SK-N-SH treated with all-trans-retinoic acid at 6 μM for 48 hours (cell line): ENCODE results near the gene ZDHHC3.

ENCODE experiments used
- ATAC-seq: fragments of 200-7000 bp; cut with Tn5 transposase; 3 replicates; pipeline ENCODE4 v1.9.1; 2020; ENCODE audit warnings: mild to moderate bottlenecking, moderate library complexity
- ARNTL ChIP-seq: fragments of 450-650 bp; formaldehyde crosslinking; IDR thresholded peaks from 2 replicates; pipeline ENCODE4 v1.5.0; 2020; ENCODE audit warnings: low read depth, mild to moderate bottlenecking, moderate library complexity, borderline replicate concordance
- CSDC2 ChIP-seq: fragments of 250-450 bp; sonication (Bioruptor Pico); IDR thresholded peaks from 2 replicates; pipeline ENCODE4 v1.5.0; 2020; ENCODE audit warnings: mild to moderate bottlenecking, moderate library complexity
- GLIS3 ChIP-seq: fragments of 250-450 bp; sonication (Bioruptor Pico); IDR thresholded peaks from 2 replicates; pipeline ENCODE4 v1.5.0; 2020; ENCODE audit warnings: mild to moderate bottlenecking, moderate library complexity
- ISL1 ChIP-seq: fragments of 250-450 bp; sonication (Bioruptor Pico); IDR thresholded peaks from 2 replicates; pipeline ENCODE4 v2.1.2; 2022; ENCODE audit warnings: mild to moderate bottlenecking, moderate library complexity
- OSR1 ChIP-seq: fragments of 250-450 bp; sonication (Bioruptor Pico); IDR thresholded peaks from 2 replicates; pipeline ENCODE4 v1.8.0; 2022; ENCODE audit warnings: moderate library complexity, mild to moderate bottlenecking, inconsistent platforms
- PPARA ChIP-seq: fragments of 250-450 bp; sonication (Bioruptor Pico); IDR thresholded peaks from 2 replicates; pipeline ENCODE4 v1.5.0; 2020; ENCODE audit warnings: mild to moderate bottlenecking, borderline replicate concordance
- RARB ChIP-seq: fragments of 250-450 bp; sonication (Bioruptor Pico); IDR thresholded peaks from 2 replicates; pipeline ENCODE4 v1.8.0; 2021; ENCODE audit warnings: mild to moderate bottlenecking, moderate library complexity
- TCF4 ChIP-seq: fragments of 250-450 bp; sonication (Bioruptor Pico); IDR thresholded peaks from 2 replicates; pipeline ENCODE4 v1.8.0; 2021; ENCODE audit warnings: mild to moderate bottlenecking, moderate library complexity, borderline replicate concordance
- TOX ChIP-seq: fragments of 250-450 bp; sonication (Bioruptor Pico); IDR thresholded peaks from 2 replicates; pipeline ENCODE4 v1.8.0; 2021; ENCODE audit warnings: mild to moderate bottlenecking, moderate library complexity, borderline replicate concordance
- ZC3H10 ChIP-seq: fragments of 250-450 bp; sonication (Bioruptor Pico); IDR thresholded peaks from 2 replicates; pipeline ENCODE4 v1.5.1; 2021; ENCODE audit warnings: mild to moderate bottlenecking, moderate library complexity
- ZFP3 ChIP-seq: fragments of 250-450 bp; sonication (Bioruptor Pico); IDR thresholded peaks from 2 replicates; pipeline ENCODE4 v1.5.0; 2020; ENCODE audit warnings: mild to moderate bottlenecking, moderate library complexity
- ZFP30 ChIP-seq: fragments of 450-650 bp; formaldehyde crosslinking; IDR thresholded peaks from 2 replicates; pipeline ENCODE4 v1.5.0; 2022; ENCODE audit warnings: mild to moderate bottlenecking, moderate library complexity
- ZNF565 ChIP-seq: fragments of 450-650 bp; formaldehyde crosslinking; conservative IDR thresholded peaks from 2 replicates; pipeline ENCODE4 v1.5.0; 2020; ENCODE audit warnings: low read depth, mild to moderate bottlenecking, moderate library complexity
- ZNF70 ChIP-seq: fragments of 450-650 bp; formaldehyde crosslinking; IDR thresholded peaks from 2 replicates; pipeline ENCODE4 v1.5.0; 2020; ENCODE audit warnings: mild to moderate bottlenecking, moderate library complexity
- ZNF8 ChIP-seq: fragments of 450-650 bp; formaldehyde crosslinking; IDR thresholded peaks from 2 replicates; pipeline ENCODE4 v1.5.0; 2020; ENCODE audit warnings: mild to moderate bottlenecking, moderate library complexity
- TF ChIP-seq, protein P1 (sequence below): fragments of 250-450 bp; sonication (Bioruptor Pico); IDR thresholded peaks from 2 replicates; pipeline ENCODE4 v1.5.1; 2020; ENCODE audit warnings: low read depth, mild to moderate bottlenecking, moderate library complexity
- TF ChIP-seq, protein P2 (sequence below): fragments of 250-450 bp; sonication (Bioruptor Pico); IDR thresholded peaks from 2 replicates; pipeline ENCODE4 v1.5.0; 2020; ENCODE audit warnings: mild to moderate bottlenecking, moderate library complexity
- TF ChIP-seq, protein P3 (sequence below): fragments of 250-450 bp; sonication (Bioruptor Pico); IDR thresholded peaks from 2 replicates; pipeline ENCODE4 v1.5.1; 2021; ENCODE audit warnings: mild to moderate bottlenecking, moderate library complexity
- TF ChIP-seq, protein P4 (sequence below): fragments of 250-450 bp; sonication (Bioruptor Pico); IDR thresholded peaks from 2 replicates; pipeline ENCODE4 v1.8.0; 2020; ENCODE audit warnings: mild to moderate bottlenecking, moderate library complexity, borderline replicate concordance

ZDHHC3 gene

DNA sequence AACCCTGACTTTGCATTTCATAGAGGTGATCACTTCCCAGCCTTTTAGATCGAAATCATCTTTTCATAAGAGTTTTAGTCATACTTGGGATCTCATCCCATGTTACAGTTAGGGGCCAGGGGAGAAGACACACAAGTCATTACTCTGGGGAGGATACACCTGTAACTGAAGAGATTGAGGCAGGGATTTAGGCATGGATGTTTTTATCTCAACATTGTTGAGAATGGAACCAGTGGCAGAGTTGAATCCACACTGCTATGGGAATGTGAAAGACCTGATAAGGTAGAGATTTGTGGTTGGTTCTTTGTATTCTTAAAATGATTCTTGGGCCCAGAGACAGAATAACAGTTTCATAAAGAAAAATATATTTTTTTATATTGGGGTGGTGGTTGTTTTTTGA lies 33.9 kb upstream of the ZDHHC3 start:
- TF ChIP-seq ZC3H10 (CRISPR knock-in tag) (no peak), PPARA (CRISPR knock-in tag) (no peak), ISL1 (no peak), CSDC2 (CRISPR knock-in tag) (no peak), ZFP3 (CRISPR knock-in tag) (no peak), ZFP30 (CRISPR knock-in tag) (no peak), ARNTL (no peak), GLIS3 (CRISPR knock-in tag) (no peak), ZNF565 (CRISPR knock-in tag) (no peak), TOX (CRISPR knock-in tag) (no peak), RARB (CRISPR knock-in tag) (no peak), TCF4 (CRISPR knock-in tag) (no peak), ZNF70 (CRISPR knock-in tag) (no peak)
- TF ChIP-seq, protein P1, sequence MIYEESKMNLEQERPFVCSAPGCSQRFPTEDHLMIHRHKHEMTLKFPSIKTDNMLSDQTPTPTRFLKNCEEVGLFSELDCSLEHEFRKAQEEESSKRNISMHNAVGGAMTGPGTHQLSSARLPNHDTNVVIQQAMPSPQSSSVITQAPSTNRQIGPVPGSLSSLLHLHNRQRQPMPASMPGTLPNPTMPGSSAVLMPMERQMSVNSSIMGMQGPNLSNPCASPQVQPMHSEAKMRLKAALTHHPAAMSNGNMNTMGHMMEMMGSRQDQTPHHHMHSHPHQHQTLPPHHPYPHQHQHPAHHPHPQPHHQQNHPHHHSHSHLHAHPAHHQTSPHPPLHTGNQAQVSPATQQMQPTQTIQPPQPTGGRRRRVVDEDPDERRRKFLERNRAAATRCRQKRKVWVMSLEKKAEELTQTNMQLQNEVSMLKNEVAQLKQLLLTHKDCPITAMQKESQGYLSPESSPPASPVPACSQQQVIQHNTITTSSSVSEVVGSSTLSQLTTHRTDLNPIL (CRISPR knock-in tag), result no peak
- TF ChIP-seq, protein P2, sequence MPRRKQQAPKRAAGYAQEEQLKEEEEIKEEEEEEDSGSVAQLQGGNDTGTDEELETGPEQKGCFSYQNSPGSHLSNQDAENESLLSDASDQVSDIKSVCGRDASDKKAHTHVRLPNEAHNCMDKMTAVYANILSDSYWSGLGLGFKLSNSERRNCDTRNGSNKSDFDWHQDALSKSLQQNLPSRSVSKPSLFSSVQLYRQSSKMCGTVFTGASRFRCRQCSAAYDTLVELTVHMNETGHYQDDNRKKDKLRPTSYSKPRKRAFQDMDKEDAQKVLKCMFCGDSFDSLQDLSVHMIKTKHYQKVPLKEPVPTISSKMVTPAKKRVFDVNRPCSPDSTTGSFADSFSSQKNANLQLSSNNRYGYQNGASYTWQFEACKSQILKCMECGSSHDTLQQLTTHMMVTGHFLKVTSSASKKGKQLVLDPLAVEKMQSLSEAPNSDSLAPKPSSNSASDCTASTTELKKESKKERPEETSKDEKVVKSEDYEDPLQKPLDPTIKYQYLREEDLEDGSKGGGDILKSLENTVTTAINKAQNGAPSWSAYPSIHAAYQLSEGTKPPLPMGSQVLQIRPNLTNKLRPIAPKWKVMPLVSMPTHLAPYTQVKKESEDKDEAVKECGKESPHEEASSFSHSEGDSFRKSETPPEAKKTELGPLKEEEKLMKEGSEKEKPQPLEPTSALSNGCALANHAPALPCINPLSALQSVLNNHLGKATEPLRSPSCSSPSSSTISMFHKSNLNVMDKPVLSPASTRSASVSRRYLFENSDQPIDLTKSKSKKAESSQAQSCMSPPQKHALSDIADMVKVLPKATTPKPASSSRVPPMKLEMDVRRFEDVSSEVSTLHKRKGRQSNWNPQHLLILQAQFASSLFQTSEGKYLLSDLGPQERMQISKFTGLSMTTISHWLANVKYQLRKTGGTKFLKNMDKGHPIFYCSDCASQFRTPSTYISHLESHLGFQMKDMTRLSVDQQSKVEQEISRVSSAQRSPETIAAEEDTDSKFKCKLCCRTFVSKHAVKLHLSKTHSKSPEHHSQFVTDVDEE (CRISPR knock-in tag), result no peak
- TF ChIP-seq, protein P3, sequence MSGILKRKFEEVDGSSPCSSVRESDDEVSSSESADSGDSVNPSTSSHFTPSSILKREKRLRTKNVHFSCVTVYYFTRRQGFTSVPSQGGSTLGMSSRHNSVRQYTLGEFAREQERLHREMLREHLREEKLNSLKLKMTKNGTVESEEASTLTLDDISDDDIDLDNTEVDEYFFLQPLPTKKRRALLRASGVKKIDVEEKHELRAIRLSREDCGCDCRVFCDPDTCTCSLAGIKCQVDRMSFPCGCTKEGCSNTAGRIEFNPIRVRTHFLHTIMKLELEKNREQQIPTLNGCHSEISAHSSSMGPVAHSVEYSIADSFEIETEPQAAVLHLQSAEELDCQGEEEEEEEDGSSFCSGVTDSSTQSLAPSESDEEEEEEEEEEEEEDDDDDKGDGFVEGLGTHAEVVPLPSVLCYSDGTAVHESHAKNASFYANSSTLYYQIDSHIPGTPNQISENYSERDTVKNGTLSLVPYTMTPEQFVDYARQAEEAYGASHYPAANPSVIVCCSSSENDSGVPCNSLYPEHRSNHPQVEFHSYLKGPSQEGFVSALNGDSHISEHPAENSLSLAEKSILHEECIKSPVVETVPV (CRISPR knock-in tag), result no peak
- TF ChIP-seq, protein P4, sequence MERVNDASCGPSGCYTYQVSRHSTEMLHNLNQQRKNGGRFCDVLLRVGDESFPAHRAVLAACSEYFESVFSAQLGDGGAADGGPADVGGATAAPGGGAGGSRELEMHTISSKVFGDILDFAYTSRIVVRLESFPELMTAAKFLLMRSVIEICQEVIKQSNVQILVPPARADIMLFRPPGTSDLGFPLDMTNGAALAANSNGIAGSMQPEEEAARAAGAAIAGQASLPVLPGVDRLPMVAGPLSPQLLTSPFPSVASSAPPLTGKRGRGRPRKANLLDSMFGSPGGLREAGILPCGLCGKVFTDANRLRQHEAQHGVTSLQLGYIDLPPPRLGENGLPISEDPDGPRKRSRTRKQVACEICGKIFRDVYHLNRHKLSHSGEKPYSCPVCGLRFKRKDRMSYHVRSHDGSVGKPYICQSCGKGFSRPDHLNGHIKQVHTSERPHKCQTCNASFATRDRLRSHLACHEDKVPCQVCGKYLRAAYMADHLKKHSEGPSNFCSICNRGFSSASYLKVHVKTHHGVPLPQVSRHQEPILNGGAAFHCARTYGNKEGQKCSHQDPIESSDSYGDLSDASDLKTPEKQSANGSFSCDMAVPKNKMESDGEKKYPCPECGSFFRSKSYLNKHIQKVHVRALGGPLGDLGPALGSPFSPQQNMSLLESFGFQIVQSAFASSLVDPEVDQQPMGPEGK, result no peak
- TF ChIP-seq, all 23 proteins: peak for 0

DNA sequence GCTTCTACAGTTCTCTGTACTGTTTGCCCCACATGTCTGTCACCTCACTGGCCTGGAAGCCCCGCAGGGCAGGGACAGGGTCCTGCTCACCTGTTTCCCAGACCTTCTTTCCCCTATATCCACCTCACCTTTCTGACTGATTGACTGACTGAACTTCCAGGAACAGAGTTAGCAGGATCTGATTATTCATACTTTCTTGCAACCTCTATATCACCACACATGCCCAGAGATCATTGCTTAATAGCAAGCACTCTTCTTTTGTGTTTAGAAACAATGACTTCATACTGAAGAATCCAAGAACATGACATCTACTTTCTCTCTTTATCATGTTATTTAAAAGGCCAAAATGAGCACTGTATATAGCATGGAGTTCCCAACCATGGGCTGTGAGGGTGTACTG lies 32.1 kb upstream of the ZDHHC3 start:
- TF ChIP-seq, protein P3 (CRISPR knock-in tag), result no peak
- TF ChIP-seq ZNF565 (CRISPR knock-in tag) (no peak), ZNF8 (CRISPR knock-in tag) (no peak), GLIS3 (CRISPR knock-in tag) (no peak), ZNF70 (CRISPR knock-in tag) (no peak), ARNTL (no peak), TCF4 (CRISPR knock-in tag) (no peak), TOX (CRISPR knock-in tag) (no peak), OSR1 (CRISPR knock-in tag) (no peak), ZFP30 (CRISPR knock-in tag) (no peak), PPARA (CRISPR knock-in tag) (no peak)
- TF ChIP-seq, protein P2 (CRISPR knock-in tag), result no peak
- no peak for ATAC-seq

More for the DNA sequence above, 33.9 kb upstream of the ZDHHC3 start:
- no peak for ATAC-seq
